Transverse colon (tissue), 3 donors: ENCODE measurements around the gene MESP1.

ENCODE experiments used
- POLR2A ChIP-seq: fragments of 450-650 bp; IDR thresholded peaks from one replicate; pipeline ENCODE4 v1.6.1; 2016; ENCODE audit warnings: antibody characterized with exemption, mild to moderate bottlenecking, moderate library complexity
- TF ChIP-seq, protein P1 (sequence below), 5 experiments: fragments of 200-600 bp in 3 of 5; fragments of 450-650 bp in 2 of 5; sonication (generic) in 3 of 5; IDR thresholded peaks; 1 replicate in 2 of 5; 2 replicates in 3 of 5; pipeline ENCODE4 v1.5.1; 2016 to 2017; ENCODE audit warnings: antibody characterized with exemption in 5 of 5, inconsistent platforms in 3 of 5, mild to moderate bottlenecking in 2 of 5, moderate library complexity in 1 of 5

DNA sequence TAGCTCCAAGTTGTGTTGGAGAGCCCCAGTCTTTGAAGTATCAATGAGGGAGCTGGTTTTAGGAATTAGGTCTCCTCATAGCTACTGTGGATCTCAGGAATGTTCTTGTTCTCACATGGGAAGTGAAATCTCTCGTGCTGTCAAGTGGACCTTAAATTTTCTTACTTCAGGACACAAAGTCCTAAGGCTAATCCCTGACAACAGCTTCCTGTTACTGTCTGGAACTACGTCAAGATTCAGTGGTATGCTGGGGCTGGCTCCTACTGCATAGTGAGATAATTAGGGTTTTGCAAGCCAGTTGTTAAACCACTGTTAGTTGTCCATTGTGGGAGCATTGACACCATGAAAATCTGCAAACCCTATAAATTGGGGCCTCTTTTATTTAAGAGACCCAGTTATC, 22.8 kb downstream of the MESP1 start:
- no peak for TF ChIP-seq POLR2A
- TF ChIP-seq, protein P1, sequence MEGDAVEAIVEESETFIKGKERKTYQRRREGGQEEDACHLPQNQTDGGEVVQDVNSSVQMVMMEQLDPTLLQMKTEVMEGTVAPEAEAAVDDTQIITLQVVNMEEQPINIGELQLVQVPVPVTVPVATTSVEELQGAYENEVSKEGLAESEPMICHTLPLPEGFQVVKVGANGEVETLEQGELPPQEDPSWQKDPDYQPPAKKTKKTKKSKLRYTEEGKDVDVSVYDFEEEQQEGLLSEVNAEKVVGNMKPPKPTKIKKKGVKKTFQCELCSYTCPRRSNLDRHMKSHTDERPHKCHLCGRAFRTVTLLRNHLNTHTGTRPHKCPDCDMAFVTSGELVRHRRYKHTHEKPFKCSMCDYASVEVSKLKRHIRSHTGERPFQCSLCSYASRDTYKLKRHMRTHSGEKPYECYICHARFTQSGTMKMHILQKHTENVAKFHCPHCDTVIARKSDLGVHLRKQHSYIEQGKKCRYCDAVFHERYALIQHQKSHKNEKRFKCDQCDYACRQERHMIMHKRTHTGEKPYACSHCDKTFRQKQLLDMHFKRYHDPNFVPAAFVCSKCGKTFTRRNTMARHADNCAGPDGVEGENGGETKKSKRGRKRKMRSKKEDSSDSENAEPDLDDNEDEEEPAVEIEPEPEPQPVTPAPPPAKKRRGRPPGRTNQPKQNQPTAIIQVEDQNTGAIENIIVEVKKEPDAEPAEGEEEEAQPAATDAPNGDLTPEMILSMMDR (IDR thresholded peaks at IDR 0.05), result no peak
